Lung (tissue), 12 donors: ENCODE results near the gene HMSD. TPM values are rescaled to one million over a fixed set of nuclear protein-coding genes. Genes with fewer than 3 reads are reported as not detected.

Experiments
- ATAC-seq: fragments of 200-7000 bp; cut with Tn5 transposase; one replicate; pipeline ENCODE4 v1.9.1; 2020; ENCODE audit warnings: moderate number of reproducible peaks; ENCODE audit not compliant: insufficient read depth, low FRiP score
- DNase-seq, 3 donors: peaks; one replicate each; pipeline ENCODE4 v3.0.0-alpha.2; 2013 to 2017
- H3K27ac ChIP-seq, 2 donors: one replicate each; pipeline ENCODE4 v1.5.1; 2013; ENCODE audit warnings: mild to moderate bottlenecking in 2 of 2, moderate library complexity in 2 of 2, control low read depth in 1 of 2, inconsistent platforms in 1 of 2, low read depth in 1 of 2, low read length in 1 of 2
- H3K27me3 ChIP-seq, 3 donors: one replicate each; pipeline ENCODE4 v1.5.1; 2013; ENCODE audit warnings: low read length in 2 of 3; ENCODE audit not compliant: control insufficient read depth in 3 of 3, insufficient read depth in 3 of 3
- H3K36me3 ChIP-seq, 4 donors: one replicate each; pipeline ENCODE4 v1.5.1; 2013; ENCODE audit warnings: low read length in 4 of 4, mild to moderate bottlenecking in 1 of 4, moderate library complexity in 1 of 4; ENCODE audit not compliant: control insufficient read depth in 4 of 4, insufficient read depth in 4 of 4
- H3K4me1 ChIP-seq, 5 donors: one replicate each; pipeline ENCODE4 v1.5.1; 2013; ENCODE audit warnings: low read length in 5 of 5, mild to moderate bottlenecking in 2 of 5, moderate library complexity in 1 of 5; ENCODE audit not compliant: control insufficient read depth in 5 of 5, insufficient read depth in 5 of 5
- H3K4me3 ChIP-seq: one replicate; pipeline ENCODE4 v1.5.1; 2013; ENCODE audit warnings: mild to moderate bottlenecking, control low read depth, moderate library complexity
- H3K9ac ChIP-seq, 2 donors: one replicate each; pipeline ENCODE4 v1.5.1; 2013; ENCODE audit warnings: low read length in 2 of 2, control low read depth in 1 of 2; ENCODE audit not compliant: insufficient read depth in 1 of 2
- H3K9me3 ChIP-seq, 4 donors: one replicate each; pipeline ENCODE4 v1.5.1; 2013; ENCODE audit warnings: low read length in 3 of 4, mild to moderate bottlenecking in 1 of 4, moderate library complexity in 1 of 4; ENCODE audit not compliant: control insufficient read depth in 4 of 4, insufficient read depth in 3 of 4
- CTCF ChIP-seq: IDR thresholded peaks from 2 replicates; pipeline ENCODE4 v1.5.1; 2012; ENCODE audit warnings: mild to moderate bottlenecking; ENCODE audit errors: control extremely low read depth, extremely low read depth
- WGBS, 2 donors: extraction: QIAGEN DNeasy Blood & Tissue Kit; methylation state at CpG; one replicate each; pipeline ENCODE4 v1.1.7; 2013; 5-methylcytosine and 5-hydroxymethylcytosine counted together
- polyA plus RNA-seq, 2 donors: library from polyadenylated mRNA; stranded (reverse); fragments of 200-250 nt; gene quantifications; one replicate each; pipeline ENCODE4 v1.2.1, GENCODE V29; 2013
- total RNA-seq, 2 donors: library from RNA; depleted of rRNA in 1 of 2; stranded (reverse); fragments of >200 nt in 1 of 2; gene quantifications; one replicate each; pipeline ENCODE4 v1.2.1, GENCODE V29; 2014 to 2021
- donor health status: control.
- donor health status: control.
- donor health status: Bipolar disorder and iron deficiency.
- donor health status: healthy.
- donor health status: DM: yes; HTN: yes; CAD: no.

Gene HMSD
- total and polyA plus RNA-seq, 4 donors, result 0.17 to 2.3 (median 0.76) TPM

GRCh38 chr18:63999871-64000270, 50.8 kb downstream of the HMSD start:
- ATAC-seq (no peak), DNase-seq (no peak)
- Histone ChIP-seq H3K27me3 (peaks cover 0 to 9% (median 5%) of the 10 kb centered on the region in 3 donors), H3K27ac (no peak overlapping the region), H3K9me3 (peaks cover 0 to 10% (median 0%) of the 10 kb centered on the region in 4 donors), H3K36me3 (no peaks in the 10 kb centered on the region), H3K4me3 (no peak overlapping the region), H3K9ac (no peak overlapping the region), H3K4me1 (no peaks in the 10 kb centered on the region)
- no peak for TF ChIP-seq CTCF
- 86 to 95% methylated on average over 2 of the region's 2 CpGs for WGBS, 2 donors

GRCh38 chr18:64002581-64002980, 53.5 kb downstream of the HMSD start:
- Histone ChIP-seq H3K9ac (no peak overlapping the region), H3K4me3 (no peak overlapping the region), H3K4me1 (no peaks in the 10 kb centered on the region), H3K27me3 (peaks cover 0 to 9% (median 5%) of the 10 kb centered on the region in 3 donors), H3K9me3 (peaks cover 0 to 2% (median 0%) of the 10 kb centered on the region in 4 donors), H3K27ac (no peak overlapping the region), H3K36me3 (no peaks in the 10 kb centered on the region)
- no peak for ATAC-seq
- no peak for TF ChIP-seq CTCF
- no peak for DNase-seq
- whole genome bisulfite sequencing, 2 donors, result 48 to 54% methylated on average over 36 to 41 of the region's 41 CpGs

GRCh38 chr18:64009305-64009704, 60.2 kb downstream of the HMSD start:
- TF ChIP-seq CTCF, result no peak
- DNase-seq (no peak), ATAC-seq (no peak)
- Histone ChIP-seq H3K36me3 (no peaks in the 10 kb centered on the region), H3K4me1 (no peaks in the 10 kb centered on the region), H3K9ac (no peak overlapping the region), H3K4me3 (no peak overlapping the region), H3K27ac (no peak overlapping the region), H3K9me3 (no peaks in the 10 kb centered on the region), H3K27me3 (no peaks in the 10 kb centered on the region)
- WGBS, 2 donors, result 95 to 100% methylated on average over 3 of the region's 3 CpGs

Other genes with a start within 250 kb of the HMSD start
- not detected for gene SERPINB11, start 246.3 kb upstream of the HMSD start, total RNA-seq
- under 1 TPM; 0.45 to 0.52 TPM for gene SERPINB11, start 246.3 kb upstream of the HMSD start, polyA plus RNA-seq
- under 1 TPM; 0.12 to 0.17 TPM for gene SERPINB7, start 173.9 kb upstream of the HMSD start, total RNA-seq
- gene SERPINB7, start 173.9 kb upstream of the HMSD start, polyA plus RNA-seq, result 1 to 10 TPM in 1 of 2 donors, under 1 TPM in 1; 0.22 to 1.6 TPM
- gene SERPINB2, start 61.6 kb upstream of the HMSD start, total RNA-seq, result 1 to 10 TPM; 1.3 TPM
- gene SERPINB2, start 61.6 kb upstream of the HMSD start, polyA plus RNA-seq, result 10 to 100 TPM in 1 of 2 donors, 1 to 10 TPM in 1; 4.3 to 14.5 TPM
- under 1 TPM; 0.63 to 0.64 TPM for gene SERPINB10, start 41.3 kb upstream of the HMSD start, total RNA-seq
- gene SERPINB10, start 41.3 kb upstream of the HMSD start, polyA plus RNA-seq, result under 1 TPM in 1 of 2 donors, not detected in 1; 0.96 TPM
- 10 to 100 TPM in 1 of 2 donors, 1 to 10 TPM in 1; 5.7 to 29.3 TPM for gene SERPINB8, start 20.8 kb downstream of the HMSD start, total RNA-seq
- 10 to 100 TPM in 1 of 2 donors, 1 to 10 TPM in 1; 8.8 to 29.6 TPM for gene SERPINB8, start 20.8 kb downstream of the HMSD start, polyA plus RNA-seq
- gene LINC00305, start 199.8 kb downstream of the HMSD start, total RNA-seq, result not detected
- gene LINC00305, start 199.8 kb downstream of the HMSD start, polyA plus RNA-seq, result under 1 TPM in 1 of 2 donors, not detected in 1; 0.44 TPM